Adipocyte (in vitro differentiated cells): ENCODE data around the gene UROS.

Source experiments
- DNase-seq: peaks from one replicate; pipeline ENCODE4 v3.0.0-alpha.2; 2015; ENCODE audit warnings: low read depth
- H3K27me3 ChIP-seq: replicated peaks from 2 replicates; pipeline ENCODE4 v1.7.0; 2013; ENCODE audit warnings: mild to moderate bottlenecking, low read length, moderate library complexity; ENCODE audit not compliant: control insufficient read depth, insufficient read depth
- H3K36me3 ChIP-seq: 2 replicates; pipeline ENCODE4 v1.7.0; 2013; ENCODE audit warnings: low read length, mild to moderate bottlenecking, moderate library complexity; ENCODE audit not compliant: control insufficient read depth, insufficient read depth, severe bottlenecking
- H3K4me1 ChIP-seq: 2 replicates; pipeline ENCODE4 v1.7.0; 2013; ENCODE audit warnings: mild to moderate bottlenecking, low read length, moderate library complexity; ENCODE audit not compliant: control insufficient read depth, insufficient read depth
- H3K4me3 ChIP-seq: 2 replicates; pipeline ENCODE4 v1.7.0; 2013; ENCODE audit warnings: mild to moderate bottlenecking, low read length, moderate library complexity
- H3K9ac ChIP-seq: 2 replicates; pipeline ENCODE4 v1.7.0; 2013; ENCODE audit warnings: mild to moderate bottlenecking, low read length, moderate library complexity
- H3K9me3 ChIP-seq: 2 replicates; pipeline ENCODE4 v1.7.0; 2013; ENCODE audit warnings: mild to moderate bottlenecking, low read length, moderate library complexity; ENCODE audit not compliant: control insufficient read depth

The UROS gene

DNA sequence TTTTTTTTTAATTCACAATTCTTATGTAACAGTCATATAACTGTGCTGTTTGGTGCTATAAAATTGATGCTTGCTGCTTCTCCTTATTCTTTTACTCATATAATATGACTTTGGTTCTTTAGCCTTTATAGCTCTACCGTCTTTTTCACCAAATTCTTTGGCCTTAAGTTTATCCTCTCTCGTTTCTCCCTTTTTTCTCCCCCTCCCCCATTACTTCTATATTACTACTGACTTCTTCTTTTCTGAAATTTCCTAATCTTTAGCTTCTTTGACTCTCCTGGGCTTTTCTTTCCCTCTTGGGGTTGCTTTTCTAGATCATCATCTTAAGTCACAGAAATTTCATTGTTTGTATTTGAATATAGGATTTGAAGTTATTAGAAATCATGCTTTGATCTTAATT lies 4.1 kb upstream of the UROS start:
- no peak for DNase-seq
- no peaks in the 10 kb centered on the region for H3K27me3 ChIP-seq
- H3K4me3 ChIP-seq: no peak overlapping the region
- peaks cover 60% of the 10 kb centered on the region for H3K36me3 ChIP-seq
- H3K9me3 ChIP-seq: no peaks in the 10 kb centered on the region
- no peak overlapping the region for H3K9ac ChIP-seq
- peaks cover 22% of the 10 kb centered on the region for H3K4me1 ChIP-seq

DNA sequence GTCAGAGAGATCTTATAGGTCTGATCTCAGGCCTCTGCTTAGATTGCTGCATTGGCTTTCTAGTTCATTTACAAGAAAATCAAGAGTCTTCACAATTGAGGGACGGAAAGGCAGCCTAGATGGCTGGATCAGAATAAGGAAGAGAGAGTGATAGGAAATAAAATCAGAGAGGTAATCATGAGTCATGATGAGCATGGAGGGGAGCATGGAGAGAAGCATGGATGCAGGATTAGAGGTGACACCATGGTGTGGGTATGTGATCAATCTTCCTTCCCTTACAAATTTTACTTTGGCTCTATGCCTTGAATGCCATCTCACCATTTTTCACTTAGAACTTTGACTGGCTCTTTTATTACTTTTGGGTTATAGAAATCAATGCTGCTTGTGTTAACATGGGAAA lies 1.7 kb upstream of the UROS start:
- Histone ChIP-seq H3K9me3 (no peaks in the 10 kb centered on the region), H3K36me3 (peaks cover 36% of the 10 kb centered on the region), H3K9ac (peak overlapping the region; percentile 96), H3K4me1 (peaks cover 34% of the 10 kb centered on the region), H3K4me3 (peak overlapping the region; percentile 94), H3K27me3 (no peaks in the 10 kb centered on the region)
- peak; percentile 38 for DNase-seq

DNA sequence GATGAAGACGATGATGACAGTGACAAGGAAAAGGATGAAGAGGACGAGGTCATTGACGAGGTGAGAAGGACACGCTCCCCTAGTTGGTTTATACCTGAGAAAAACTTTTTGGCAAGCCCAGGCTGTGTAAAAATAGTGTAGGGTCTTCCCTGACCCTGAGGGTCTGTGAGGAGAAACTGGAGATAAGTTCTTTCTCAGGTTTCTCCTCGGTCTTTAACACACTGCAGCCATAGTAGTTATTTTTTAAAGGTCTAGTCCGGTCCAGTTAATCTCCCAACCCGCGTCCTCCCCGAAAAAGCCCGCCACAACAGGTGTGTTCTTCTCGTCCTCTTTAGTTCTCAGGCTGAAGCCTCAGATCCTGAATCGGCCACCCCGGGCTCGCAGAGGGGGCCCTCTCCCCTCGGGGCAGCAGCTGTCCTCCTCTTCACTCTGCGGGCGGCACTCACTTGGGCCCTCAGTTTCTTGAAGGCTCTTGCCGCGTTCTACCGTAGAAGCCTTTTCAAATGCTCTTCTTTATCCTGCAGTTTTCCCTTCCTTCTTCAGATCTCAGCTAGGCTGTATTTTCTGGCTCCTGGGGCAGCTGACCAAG lies 699 bp upstream of the UROS start:
- H3K4me3 ChIP-seq: peak overlapping the region; percentile 94
- H3K4me1 ChIP-seq: peaks cover 34% of the 10 kb centered on the region
- H3K36me3 ChIP-seq: peaks cover 26% of the 10 kb centered on the region
- no peaks in the 10 kb centered on the region for H3K9me3 ChIP-seq
- peak; percentile 54 for DNase-seq
- H3K9ac ChIP-seq: peak overlapping the region; percentile 96
- no peaks in the 10 kb centered on the region for H3K27me3 ChIP-seq

DNA sequence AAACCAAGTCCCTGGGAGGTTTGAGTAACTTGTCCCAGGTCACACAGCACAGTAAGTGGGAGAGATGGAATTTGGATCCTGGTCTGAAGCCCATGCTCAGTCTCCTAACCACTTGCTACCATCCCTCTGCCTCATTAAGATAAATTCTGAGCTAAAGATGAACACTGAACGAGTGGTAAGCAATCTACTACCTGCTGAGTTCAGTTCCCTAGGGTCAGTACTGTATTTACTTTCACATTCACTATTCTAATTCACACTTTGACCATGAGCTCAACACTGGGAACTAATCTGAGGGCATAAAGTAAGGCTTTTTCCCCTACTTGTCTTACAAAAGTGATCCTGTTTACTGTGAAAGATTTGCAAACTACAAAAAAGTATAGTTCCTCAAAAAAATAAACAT lies 2.4 kb downstream of the UROS start:
- no peaks in the 10 kb centered on the region for H3K9me3 ChIP-seq
- no peak overlapping the region for H3K4me3 ChIP-seq
- H3K9ac ChIP-seq: no peak overlapping the region
- H3K27me3 ChIP-seq: no peaks in the 10 kb centered on the region
- H3K36me3 ChIP-seq: peaks cover 9% of the 10 kb centered on the region
- peaks cover 31% of the 10 kb centered on the region for H3K4me1 ChIP-seq
- DNase-seq: no peak

DNA sequence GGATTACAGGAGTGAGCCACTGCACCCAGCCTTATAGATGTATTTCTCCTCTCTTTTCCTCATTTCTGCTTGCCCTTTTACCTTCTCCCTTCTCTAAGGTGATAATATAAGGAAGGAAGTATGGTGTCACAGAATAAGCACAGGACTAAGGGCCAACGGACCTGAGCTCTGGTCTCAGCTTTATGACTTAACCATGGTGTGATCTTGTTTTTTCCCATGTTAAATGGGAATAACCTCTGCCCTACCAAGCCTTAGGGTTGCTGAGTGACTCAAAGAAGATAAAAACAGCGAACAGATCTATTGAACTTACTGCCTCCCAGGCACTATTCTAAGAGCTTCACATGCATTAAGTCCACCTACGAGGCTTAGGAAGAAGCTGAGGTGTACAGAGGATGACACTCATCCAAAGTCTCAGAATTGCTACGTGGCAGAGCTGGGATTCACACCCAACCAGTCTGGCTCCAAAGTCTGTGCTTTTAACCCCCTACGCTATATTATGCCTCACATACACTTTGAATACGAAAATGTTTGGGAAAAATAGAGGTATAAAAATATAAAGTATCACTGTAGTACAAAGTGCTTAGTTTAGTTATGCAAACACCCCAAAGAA lies 5.6 kb downstream of the UROS start:
- Histone ChIP-seq H3K9ac (no peak overlapping the region), H3K36me3 (peaks cover 38% of the 10 kb centered on the region), H3K9me3 (no peaks in the 10 kb centered on the region), H3K4me1 (peaks cover 18% of the 10 kb centered on the region), H3K4me3 (no peak overlapping the region), H3K27me3 (no peaks in the 10 kb centered on the region)
- DNase-seq: no peak

DNA sequence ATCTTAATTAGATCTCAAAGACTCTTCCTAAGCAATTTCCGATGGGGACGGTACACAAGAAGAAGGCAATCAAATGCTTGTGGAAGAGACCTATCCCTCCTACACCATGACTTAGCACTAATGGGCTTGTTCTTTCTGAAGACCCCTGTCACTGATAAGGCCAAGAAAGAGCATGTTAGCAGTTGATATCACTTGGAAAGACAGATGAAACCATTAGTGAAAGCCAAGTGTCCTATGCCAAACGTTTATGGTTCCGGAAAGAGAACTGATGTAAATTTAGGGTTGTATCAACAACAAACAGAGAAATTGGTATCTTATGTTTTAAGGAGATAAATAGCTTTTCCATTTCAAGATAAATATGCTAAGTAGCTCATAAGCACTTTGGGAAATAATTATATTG lies 6.5 kb downstream of the UROS start:
- Histone ChIP-seq H3K9me3 (no peaks in the 10 kb centered on the region), H3K4me3 (no peak overlapping the region), H3K4me1 (peaks cover 21% of the 10 kb centered on the region), H3K36me3 (peaks cover 38% of the 10 kb centered on the region), H3K9ac (no peak overlapping the region), H3K27me3 (no peaks in the 10 kb centered on the region)
- no peak for DNase-seq

DNA sequence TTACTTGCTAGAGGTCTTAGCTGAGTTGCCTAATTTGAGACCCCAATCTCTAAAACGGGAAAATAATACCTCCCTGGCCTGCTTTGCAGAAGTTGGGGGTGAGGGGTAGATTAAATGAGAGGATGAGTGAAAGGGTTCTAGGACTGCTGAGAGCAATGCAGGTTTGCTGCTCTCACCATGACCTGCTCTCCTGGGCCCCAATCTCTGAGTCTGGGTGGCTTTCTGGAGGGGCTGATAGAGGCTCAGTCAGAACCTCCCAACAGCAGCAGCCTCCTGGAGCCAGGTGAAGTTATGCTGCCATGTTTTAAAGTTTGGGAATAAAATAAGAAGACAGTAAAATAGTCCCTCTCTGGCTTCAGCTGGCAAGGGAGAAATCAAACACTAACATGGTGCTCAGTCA lies 7.3 kb downstream of the UROS start:
- H3K9ac ChIP-seq: no peak overlapping the region
- H3K4me3 ChIP-seq: no peak overlapping the region
- no peaks in the 10 kb centered on the region for H3K9me3 ChIP-seq
- no peak for DNase-seq
- H3K4me1 ChIP-seq: peaks cover 16% of the 10 kb centered on the region
- H3K27me3 ChIP-seq: no peaks in the 10 kb centered on the region
- H3K36me3 ChIP-seq: peaks cover 44% of the 10 kb centered on the region

DNA sequence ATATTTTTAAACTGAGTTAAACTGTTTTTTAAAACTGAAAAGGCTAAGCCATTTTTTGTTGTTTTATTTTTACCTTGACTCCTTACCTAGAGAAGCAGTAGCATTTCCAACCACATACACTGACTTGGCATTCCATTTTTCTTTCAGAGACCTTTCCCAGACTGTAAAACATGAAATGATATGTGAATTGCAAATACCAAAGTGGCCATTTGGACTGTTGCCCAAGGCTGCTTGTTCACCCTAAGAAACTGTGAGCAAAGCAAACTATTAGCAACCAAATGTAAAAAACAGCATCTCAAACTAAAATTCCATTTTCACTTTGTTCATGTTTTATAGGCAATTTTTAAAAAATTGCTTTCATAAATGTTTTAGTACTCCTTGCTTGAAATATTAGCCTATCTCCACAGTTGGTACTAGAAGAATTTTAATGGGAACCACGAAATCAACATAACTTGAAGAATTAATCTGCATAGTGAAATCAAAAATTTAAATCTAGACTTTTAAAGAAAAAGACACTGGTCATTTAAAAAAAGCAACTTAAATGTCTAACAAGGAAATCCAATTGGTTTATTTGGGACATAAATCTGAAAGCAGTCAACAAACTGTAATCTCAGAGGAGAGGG lies 10.8 kb downstream of the UROS start:
- no peak overlapping the region for H3K9ac ChIP-seq
- H3K4me1 ChIP-seq: peaks cover 13% of the 10 kb centered on the region
- H3K4me3 ChIP-seq: no peak overlapping the region
- H3K9me3 ChIP-seq: no peaks in the 10 kb centered on the region
- H3K27me3 ChIP-seq: no peaks in the 10 kb centered on the region
- H3K36me3 ChIP-seq: peaks cover 77% of the 10 kb centered on the region
- peak; percentile 73 for DNase-seq

DNA sequence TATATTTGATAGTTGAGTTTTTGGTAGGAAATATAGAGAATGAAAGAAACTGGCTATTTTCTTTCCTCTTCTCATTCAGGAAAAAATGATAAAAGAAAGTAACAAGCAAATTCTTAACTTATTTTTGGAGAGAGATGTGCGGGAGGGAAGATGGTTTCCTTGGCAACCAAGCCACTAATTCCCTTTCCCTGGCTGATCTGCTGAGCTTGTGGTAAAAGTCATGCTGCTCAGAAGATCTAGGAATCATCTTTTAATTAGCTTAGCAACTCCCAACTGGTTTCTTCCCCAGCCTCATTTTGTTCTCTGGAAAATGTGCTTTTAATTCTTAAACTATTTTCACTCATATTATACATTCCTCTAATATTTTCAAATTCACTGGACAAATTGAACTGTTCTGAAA lies 11.8 kb downstream of the UROS start:
- Histone ChIP-seq H3K27me3 (no peaks in the 10 kb centered on the region), H3K4me1 (peaks cover 13% of the 10 kb centered on the region), H3K9ac (no peak overlapping the region), H3K9me3 (no peaks in the 10 kb centered on the region), H3K36me3 (peaks cover 83% of the 10 kb centered on the region), H3K4me3 (no peak overlapping the region)
- DNase-seq: peak; percentile 45

DNA sequence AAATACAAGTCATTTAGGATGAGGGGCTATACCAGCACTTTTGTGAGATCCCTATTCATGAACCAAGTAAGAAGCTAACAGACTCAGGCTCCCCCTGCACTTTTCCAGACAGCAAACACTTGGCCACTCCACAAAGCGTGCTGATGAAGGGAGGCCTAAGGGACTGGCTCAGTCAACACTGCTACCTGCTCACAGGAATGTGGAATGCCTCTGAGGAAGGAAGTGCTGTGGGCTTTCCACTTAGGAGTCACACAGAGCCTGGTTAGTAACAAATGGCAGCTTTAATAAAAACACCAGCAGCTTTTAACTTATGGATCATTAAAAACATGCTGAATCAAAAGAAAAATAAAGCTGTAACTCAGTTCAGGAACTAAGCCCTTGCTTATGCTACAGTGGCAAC lies 15.0 kb downstream of the UROS start:
- H3K27me3 ChIP-seq: no peaks in the 10 kb centered on the region
- no peak overlapping the region for H3K4me3 ChIP-seq
- no peaks in the 10 kb centered on the region for H3K9me3 ChIP-seq
- H3K9ac ChIP-seq: no peak overlapping the region
- DNase-seq: no peak
- peaks cover 77% of the 10 kb centered on the region for H3K36me3 ChIP-seq
- peaks cover 19% of the 10 kb centered on the region for H3K4me1 ChIP-seq

DNA sequence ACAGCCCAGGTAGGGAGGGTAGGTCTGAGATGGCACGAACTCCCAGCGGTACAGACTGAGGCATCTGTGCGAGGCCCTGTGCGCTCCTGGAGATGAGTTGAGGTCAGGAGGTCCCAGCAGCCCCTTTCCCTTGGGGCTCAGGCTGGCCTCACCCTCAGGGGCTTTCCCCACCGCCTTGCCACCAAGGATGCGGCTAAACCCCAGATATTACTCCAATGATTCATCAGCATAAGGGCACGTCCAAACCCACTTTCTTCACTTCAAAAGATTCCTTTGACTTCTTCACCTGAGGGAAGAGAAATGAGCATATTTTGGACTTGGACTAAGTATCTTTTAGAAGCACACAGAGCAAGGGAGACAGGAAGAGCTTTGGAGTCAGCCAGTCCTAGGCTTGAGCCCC lies 20.3 kb downstream of the UROS start:
- no peak overlapping the region for H3K9ac ChIP-seq
- no peak for DNase-seq
- no peaks in the 10 kb centered on the region for H3K9me3 ChIP-seq
- H3K36me3 ChIP-seq: peaks cover 83% of the 10 kb centered on the region
- peaks cover 6% of the 10 kb centered on the region for H3K4me1 ChIP-seq
- H3K27me3 ChIP-seq: no peaks in the 10 kb centered on the region
- H3K4me3 ChIP-seq: no peak overlapping the region
